H1 (cell line): ENCODE results near the gene NHP2. TPM values are rescaled to one million over a fixed set of nuclear protein-coding genes. Genes with fewer than 3 reads are reported as not detected.

Source experiments
- BCL11A ChIP-seq, 2 experiments: IDR thresholded peaks; one replicate each; pipeline ENCODE4 v1.6.1; 2011; ENCODE audit warnings: low read depth in 2 of 2, low read length in 2 of 2, mild to moderate bottlenecking in 2 of 2
- CTBP2 ChIP-seq: IDR thresholded peaks from 2 replicates; pipeline ENCODE4 v1.7.0; 2011; ENCODE audit warnings: borderline replicate concordance, mild to moderate bottlenecking, moderate library complexity, mixed read lengths, low read length; ENCODE audit not compliant: insufficient read depth, insufficient read length
- EP300 ChIP-seq, 2 experiments: IDR thresholded peaks; 1 replicate in 1 of 2; 2 replicates in 1 of 2; pipeline ENCODE4 v1.6.1; 2011 to 2012; ENCODE audit warnings: low read depth in 2 of 2, low read length in 2 of 2, mild to moderate bottlenecking in 2 of 2, borderline replicate concordance in 1 of 2, inconsistent platforms in 1 of 2, moderate library complexity in 1 of 2
- GABPA ChIP-seq: IDR thresholded peaks from 2 replicates; pipeline ENCODE4 v1.6.1; 2011; ENCODE audit warnings: mild to moderate bottlenecking, low read length, moderate library complexity, borderline replicate concordance; ENCODE audit not compliant: insufficient read depth
- KDM4A ChIP-seq: IDR thresholded peaks from one replicate; pipeline ENCODE4 v1.7.1; 2012; ENCODE audit warnings: low read depth, mild to moderate bottlenecking, moderate library complexity, low read length, inconsistent platforms; ENCODE audit not compliant: severe bottlenecking
- RAD21 ChIP-seq, 2 experiments: IDR thresholded peaks in 1 of 2; conservative IDR thresholded peaks in 1 of 2; 2 replicates each; pipeline ENCODE4 v1.6.1; 2011; ENCODE audit warnings: low read depth in 2 of 2, low read length in 2 of 2, improper control_type of control experiment in 1 of 2, inconsistent platforms in 1 of 2, mild to moderate bottlenecking in 1 of 2, moderate library complexity in 1 of 2
- SUZ12 ChIP-seq: fragments of 200-600 bp; sonication (generic); IDR thresholded peaks from 2 replicates; pipeline ENCODE4 v1.6.1; 2012; ENCODE audit warnings: mild to moderate bottlenecking, inconsistent platforms, low read length, moderate library complexity, mixed read lengths
- polyA plus RNA-seq, 7 experiments: library from polyadenylated mRNA; depleted of rRNA in 3 of 7; stranded (reverse) in 5 of 7; unstranded in 2 of 7; fragments of >200 nt in 5 of 7; fragments of 200-250 nt in 2 of 7; gene quantifications; 1 replicate in 5 of 7; 2 replicates in 1 of 7; 4 replicates in 1 of 7; pipeline versions ENCODE4 v1.2.1 to v1.2.3, GENCODE V29; 2011 to 2013; ENCODE audit warnings: missing spikeins in 2 of 7, mixed read lengths in 2 of 7
- total RNA-seq: library from RNA; stranded (reverse); fragmentation: NEBNext Ultra II Directional; extraction: Animal tissue kit (Norgen Biotek cat#: 25700); gene quantifications from 2 replicates; pipeline ENCODE4 v1.2.1, GENCODE V29; 2021
- TF ChIP-seq, protein P1 (sequence below), 3 experiments: IDR thresholded peaks; 1 replicate in 2 of 3; 2 replicates in 1 of 3; pipeline versions ENCODE4 v1.5.1 to v1.6.1; 2011; ENCODE audit warnings: low read length in 3 of 3, mild to moderate bottlenecking in 3 of 3, inconsistent platforms in 2 of 3, low read depth in 1 of 3, moderate library complexity in 1 of 3; ENCODE audit not compliant: insufficient read depth in 1 of 3; ENCODE audit errors: control extremely low read depth in 1 of 3
- TF ChIP-seq, protein P2 (sequence below): IDR thresholded peaks from 2 replicates; pipeline ENCODE4 v1.6.1; 2011; ENCODE audit warnings: low read length, improper control_type of control experiment

Gene NHP2
- total and polyA plus RNA-seq, 2 of the 8 experiments (the other 6 are each of a cell fraction or from before 2014, with no cell fraction given) = 241 to 263 TPM

DNA sequence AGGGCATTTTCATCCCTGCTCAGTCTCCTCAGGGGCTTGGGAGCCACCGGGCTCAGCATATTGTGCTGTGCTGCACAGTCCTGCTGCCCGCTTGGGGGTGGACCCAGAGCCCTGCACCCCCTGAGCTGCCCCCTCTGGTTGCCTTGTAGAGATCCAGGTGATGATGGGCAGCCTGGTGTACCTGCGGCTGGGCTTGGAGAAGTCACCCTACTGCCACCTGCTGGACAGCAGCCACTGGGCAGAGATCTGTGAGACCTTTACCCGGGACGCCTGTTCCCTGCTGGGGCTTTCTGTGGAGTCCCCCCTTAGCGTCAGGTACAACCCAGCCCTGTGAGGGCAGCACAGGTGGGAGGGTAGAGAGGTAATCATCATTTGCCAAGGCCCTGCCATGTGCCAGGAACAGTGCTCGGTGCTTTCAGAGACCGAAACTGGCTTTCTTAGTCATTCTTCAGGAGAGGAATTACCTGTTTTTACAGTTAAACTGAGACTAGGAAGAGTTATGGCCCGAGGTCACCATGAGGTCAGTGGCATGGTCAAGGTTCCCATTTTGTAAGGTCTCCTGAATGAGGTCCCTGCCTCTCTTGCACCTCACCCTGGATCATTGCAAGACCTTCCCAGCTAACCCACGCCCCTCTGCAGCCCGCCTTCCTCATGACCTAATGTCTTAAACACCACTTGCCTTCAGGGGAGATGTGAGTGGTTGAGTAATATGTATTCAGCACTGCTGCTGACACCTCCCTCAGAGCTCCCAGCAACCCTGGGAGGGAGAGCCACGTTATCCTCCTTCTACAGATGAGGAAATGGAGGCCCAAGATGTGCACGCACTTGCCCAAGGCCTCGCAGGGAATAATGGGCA lies 7.5 kb downstream of the NHP2 start (continued):
- TF ChIP-seq, protein P1, sequence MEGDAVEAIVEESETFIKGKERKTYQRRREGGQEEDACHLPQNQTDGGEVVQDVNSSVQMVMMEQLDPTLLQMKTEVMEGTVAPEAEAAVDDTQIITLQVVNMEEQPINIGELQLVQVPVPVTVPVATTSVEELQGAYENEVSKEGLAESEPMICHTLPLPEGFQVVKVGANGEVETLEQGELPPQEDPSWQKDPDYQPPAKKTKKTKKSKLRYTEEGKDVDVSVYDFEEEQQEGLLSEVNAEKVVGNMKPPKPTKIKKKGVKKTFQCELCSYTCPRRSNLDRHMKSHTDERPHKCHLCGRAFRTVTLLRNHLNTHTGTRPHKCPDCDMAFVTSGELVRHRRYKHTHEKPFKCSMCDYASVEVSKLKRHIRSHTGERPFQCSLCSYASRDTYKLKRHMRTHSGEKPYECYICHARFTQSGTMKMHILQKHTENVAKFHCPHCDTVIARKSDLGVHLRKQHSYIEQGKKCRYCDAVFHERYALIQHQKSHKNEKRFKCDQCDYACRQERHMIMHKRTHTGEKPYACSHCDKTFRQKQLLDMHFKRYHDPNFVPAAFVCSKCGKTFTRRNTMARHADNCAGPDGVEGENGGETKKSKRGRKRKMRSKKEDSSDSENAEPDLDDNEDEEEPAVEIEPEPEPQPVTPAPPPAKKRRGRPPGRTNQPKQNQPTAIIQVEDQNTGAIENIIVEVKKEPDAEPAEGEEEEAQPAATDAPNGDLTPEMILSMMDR (IDR thresholded peaks at IDR 0.05; ENCODE audit: control extremely low read depth in 1 of 3, insufficient read depth in 1 of 3, low read depth in 1 of 3, low read length in 3 of 3) = peak in 2 of 3 experiments; percentile 96 to 97; a peak in 3 of 4 replicates
- TF ChIP-seq CTBP2 (no peak), KDM4A (no peak), EP300 (IDR thresholded peaks at IDR 0.05; ENCODE audit: borderline replicate concordance in 1 of 2, low read depth in 2 of 2, low read length in 2 of 2) (no peak), SUZ12 (no peak), RAD21 (IDR thresholded peaks at IDR 0.05 in 1 of 2, conservative IDR thresholded peaks at IDR 0.05 in 1 of 2; ENCODE audit: low read depth in 2 of 2, low read length in 2 of 2) (peak; percentile 83 to 86), GABPA (peak; percentile 38; the same call in 1 of the 2 replicates), BCL11A (IDR thresholded peaks at IDR 0.05; ENCODE audit: low read depth in 2 of 2, low read length in 2 of 2) (no peak)
- TF ChIP-seq, protein P2, sequence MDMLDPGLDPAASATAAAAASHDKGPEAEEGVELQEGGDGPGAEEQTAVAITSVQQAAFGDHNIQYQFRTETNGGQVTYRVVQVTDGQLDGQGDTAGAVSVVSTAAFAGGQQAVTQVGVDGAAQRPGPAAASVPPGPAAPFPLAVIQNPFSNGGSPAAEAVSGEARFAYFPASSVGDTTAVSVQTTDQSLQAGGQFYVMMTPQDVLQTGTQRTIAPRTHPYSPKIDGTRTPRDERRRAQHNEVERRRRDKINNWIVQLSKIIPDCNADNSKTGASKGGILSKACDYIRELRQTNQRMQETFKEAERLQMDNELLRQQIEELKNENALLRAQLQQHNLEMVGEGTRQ = no peak
